K562 (cell line): Measurements from ENCODE around the gene IQCC. TPM values are rescaled to one million over a fixed set of nuclear protein-coding genes. Genes with fewer than 3 reads are reported as not detected.

Experiments used
- BMI1 ChIP-seq: fragments of 150-350 bp; IDR thresholded peaks from 2 replicates; pipeline ENCODE4 v1.6.1; 2014; ENCODE audit warnings: low read length
- CEBPG ChIP-seq, 3 experiments: fragments of 200-800 bp in 1 of 3; sonication (Bioruptor generic) in 1 of 3; sonication (generic) in 1 of 3; formaldehyde crosslinking in 1 of 3; IDR thresholded peaks in 2 of 3; conservative IDR thresholded peaks in 1 of 3; 2 replicates each; pipeline versions ENCODE4 v1.6.1 to v1.8.0; 2016 to 2022; ENCODE audit warnings: missing compliant biosample characterization in 2 of 3, missing genetic modification characterization in 2 of 3, mild to moderate bottlenecking in 1 of 3, missing genetic modification reagents in 1 of 3
- CTBP1 ChIP-seq: fragments of 450-650 bp; IDR thresholded peaks from 2 replicates; pipeline ENCODE4 v1.6.1; 2016; ENCODE audit warnings: borderline replicate concordance
- FOXP1 ChIP-seq: sonication (generic); formaldehyde crosslinking; IDR thresholded peaks from 2 replicates; pipeline ENCODE4 v1.8.0; 2022; ENCODE audit warnings: mild to moderate bottlenecking, missing genetic modification reagents
- MAFF ChIP-seq: IDR thresholded peaks from 2 replicates; pipeline ENCODE4 v1.6.1; 2012; ENCODE audit warnings: low read length, improper control_type of control experiment
- NR2F6 ChIP-seq: fragments of 450-650 bp; formaldehyde crosslinking; IDR thresholded peaks from 2 replicates; pipeline ENCODE4 v1.4.0; 2020; ENCODE audit warnings: mild to moderate bottlenecking
- POU5F1 ChIP-seq: fragments of 150-350 bp; IDR thresholded peaks from 2 replicates; pipeline ENCODE4 v1.6.1; 2014; ENCODE audit warnings: borderline replicate concordance, low read length, low read depth, mild to moderate bottlenecking; ENCODE audit not compliant: partially characterized antibody
- SMAD4 ChIP-seq: fragments of 250-450 bp; sonication (Bioruptor Pico); conservative IDR thresholded peaks from 2 replicates; pipeline ENCODE4 v1.8.0; 2021; ENCODE audit warnings: inconsistent platforms, mild to moderate bottlenecking, moderate library complexity
- TCF7 ChIP-seq: sonication (generic); IDR thresholded peaks from 2 replicates; pipeline ENCODE4 v1.6.1; 2016; ENCODE audit warnings: antibody characterized with exemption, borderline replicate concordance
- TRIM24 ChIP-seq, 2 experiments: fragments of 450-650 bp; IDR thresholded peaks; 2 replicates each; pipeline ENCODE4 v1.6.1; 2016
- U2AF2 ChIP-seq: fragments of 200-400 bp; formaldehyde crosslinking; optimal IDR thresholded peaks from 2 replicates; pipeline ENCODE3; 2017; ENCODE audit warnings: low read depth, mild to moderate bottlenecking, low read length
- VEZF1 ChIP-seq: fragments of 200-800 bp; sonication (Bioruptor generic); IDR thresholded peaks from 2 replicates; pipeline ENCODE4 v1.6.1; 2017; ENCODE audit warnings: missing genetic modification characterization, missing compliant biosample characterization
- ZC3H11A ChIP-seq: IDR thresholded peaks from 2 replicates; pipeline ENCODE4 v1.6.1; 2012; ENCODE audit warnings: low read depth, low read length, improper control_type of control experiment
- ZC3H8 ChIP-seq: fragments of 450-650 bp; IDR thresholded peaks from 2 replicates; pipeline ENCODE4 v1.6.1; 2017
- ZNF217 ChIP-seq: sonication (generic); formaldehyde crosslinking; IDR thresholded peaks from 2 replicates; pipeline ENCODE4 v1.8.0; 2022; ENCODE audit warnings: mild to moderate bottlenecking, missing genetic modification reagents
- ZNF232 ChIP-seq: sonication (generic); formaldehyde crosslinking; IDR thresholded peaks from 2 replicates; pipeline ENCODE4 v1.8.0; 2022; ENCODE audit warnings: mild to moderate bottlenecking, missing genetic modification reagents
- ZNF324 ChIP-seq: fragments of 250-450 bp; sonication (Bioruptor Pico); IDR thresholded peaks from 2 replicates; pipeline ENCODE4 v1.4.0; 2020; ENCODE audit warnings: mild to moderate bottlenecking
- ZNF444 ChIP-seq: fragments of 250-450 bp; sonication (Bioruptor Pico); IDR thresholded peaks from 2 replicates; pipeline ENCODE4 v1.4.0; 2020; ENCODE audit warnings: mild to moderate bottlenecking, moderate library complexity
- ZNF589 ChIP-seq: fragments of 200-800 bp; sonication (Bioruptor generic); IDR thresholded peaks from 2 replicates; pipeline ENCODE4 v1.6.1; 2016; ENCODE audit warnings: low read depth, missing genetic modification characterization, missing compliant biosample characterization
- polyA plus RNA-seq, 8 experiments: library from polyadenylated mRNA; depleted of rRNA in 4 of 8; stranded (reverse) in 5 of 8; unstranded in 3 of 8; fragments of >200 nt; fragmentation: Nextera tagmentation in 2 of 8; fragmentation: Illumina TruSeq in 1 of 8; extraction: Ambion mirVana in 2 of 8; extraction: Trizol in 1 of 8; gene quantifications; 2 replicates each; pipeline versions ENCODE4 v1.2.1 to v1.2.3, GENCODE V29; 2011 to 2014; ENCODE audit warnings: inconsistent platforms in 1 of 8, missing spikeins in 1 of 8
- total RNA-seq, 7 experiments: library from RNA; depleted of rRNA in 6 of 7; stranded (reverse); fragments of >200 nt in 6 of 7; fragmentation: Illumina TruSeq in 2 of 7; extraction: Trizol in 2 of 7; gene quantifications; 2 replicates each; pipeline versions ENCODE4 v1.2.1 to v1.2.3, GENCODE V29; 2011 to 2021; ENCODE audit warnings: low replicate concordance in 1 of 7
- TF ChIP-seq, protein P1 (sequence below): fragments of 250-450 bp; sonication (Bioruptor Pico); IDR thresholded peaks from 2 replicates; pipeline ENCODE4 v1.5.0; 2021; ENCODE audit warnings: mild to moderate bottlenecking, borderline replicate concordance
- TF ChIP-seq, protein P2 (sequence below): fragments of 250-450 bp; sonication (Bioruptor Pico); IDR thresholded peaks from 2 replicates; pipeline ENCODE4 v1.4.0; 2020; ENCODE audit warnings: mild to moderate bottlenecking
- TF ChIP-seq, protein P3 (sequence below): IDR thresholded peaks from 2 replicates; pipeline ENCODE4 v1.6.1; 2012; ENCODE audit warnings: low read depth, low read length, improper control_type of control experiment, borderline replicate concordance

The IQCC gene
- total and polyA plus RNA-seq, 9 of the 15 experiments (the other 6 are each of a cell fraction or from before 2014, with no cell fraction given), result 8.1 to 16.5 (median 10.7) TPM

DNA sequence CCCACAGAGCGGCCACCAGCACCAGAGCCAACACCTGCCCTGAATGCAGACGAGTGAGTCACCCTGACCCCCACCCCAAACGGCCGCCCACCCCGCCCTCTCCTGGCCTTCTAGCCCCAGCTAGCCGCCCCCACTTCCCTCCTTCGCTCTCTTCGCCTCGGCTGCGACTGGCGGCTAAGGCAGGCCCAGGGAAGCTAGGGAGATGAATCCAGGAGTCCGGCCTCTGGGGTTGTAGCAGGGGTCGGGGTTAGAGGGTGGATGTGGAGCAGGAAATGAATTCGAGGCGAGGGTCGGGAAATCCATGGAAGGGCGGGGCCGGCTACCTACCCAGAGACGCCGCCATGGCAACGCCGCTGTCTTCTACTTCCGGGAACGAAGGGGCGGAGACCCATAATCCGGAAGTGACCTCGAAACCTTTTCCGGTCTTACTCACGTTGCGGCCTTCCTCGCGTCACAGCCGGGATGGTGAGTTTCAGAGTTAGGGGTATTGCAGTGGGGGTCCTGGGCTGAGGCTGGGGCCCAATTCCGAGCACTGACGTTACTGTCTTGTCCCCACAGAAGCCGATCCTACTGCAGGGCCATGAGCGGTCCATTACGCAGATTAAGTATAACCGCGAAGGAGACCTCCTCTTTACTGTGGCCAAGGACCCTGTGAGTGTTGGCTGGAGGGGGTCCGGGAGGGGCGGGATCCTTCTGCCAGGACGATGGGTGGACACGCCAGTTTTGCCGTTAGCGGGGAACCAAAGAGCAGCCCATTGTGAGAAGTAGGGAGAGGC, 16.7 kb downstream of the IQCC start, which contains the start of the genes EIF3I and TMEM234 (continued):
- no peak for TF ChIP-seq CEBPG (CRISPR knock-in tag; IDR thresholded peaks at IDR 0.05)
- TF ChIP-seq CEBPG (tag; conservative IDR thresholded peaks at IDR 0.05 in 1 of 2, IDR thresholded peaks at IDR 0.05 in 1 of 2), result no peak
- TF ChIP-seq TRIM24 (IDR thresholded peaks at IDR 0.05), result no peak
- no peak for TF ChIP-seq MAFF
- TF ChIP-seq ZNF444 (CRISPR knock-in tag), result no peak
- TF ChIP-seq ZC3H11A, result no peak
- TF ChIP-seq ZC3H8, result no peak
- TF ChIP-seq, protein P1, sequence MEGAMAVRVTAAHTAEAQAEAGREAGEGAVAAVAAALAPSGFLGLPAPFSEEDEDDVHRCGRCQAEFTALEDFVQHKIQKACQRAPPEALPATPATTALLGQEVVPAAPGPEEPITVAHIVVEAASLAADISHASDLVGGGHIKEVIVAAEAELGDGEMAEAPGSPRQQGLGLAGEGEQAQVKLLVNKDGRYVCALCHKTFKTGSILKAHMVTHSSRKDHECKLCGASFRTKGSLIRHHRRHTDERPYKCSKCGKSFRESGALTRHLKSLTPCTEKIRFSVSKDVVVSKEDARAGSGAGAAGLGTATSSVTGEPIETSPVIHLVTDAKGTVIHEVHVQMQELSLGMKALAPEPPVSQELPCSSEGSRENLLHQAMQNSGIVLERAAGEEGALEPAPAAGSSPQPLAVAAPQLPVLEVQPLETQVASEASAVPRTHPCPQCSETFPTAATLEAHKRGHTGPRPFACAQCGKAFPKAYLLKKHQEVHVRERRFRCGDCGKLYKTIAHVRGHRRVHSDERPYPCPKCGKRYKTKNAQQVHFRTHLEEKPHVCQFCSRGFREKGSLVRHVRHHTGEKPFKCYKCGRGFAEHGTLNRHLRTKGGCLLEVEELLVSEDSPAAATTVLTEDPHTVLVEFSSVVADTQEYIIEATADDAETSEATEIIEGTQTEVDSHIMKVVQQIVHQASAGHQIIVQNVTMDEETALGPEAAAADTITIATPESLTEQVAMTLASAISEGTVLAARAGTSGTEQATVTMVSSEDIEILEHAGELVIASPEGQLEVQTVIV, result no peak
- 0 out of 2 replicates have a peak, but pooled peaks have one; percentile 30 for TF ChIP-seq TCF7
- no peak for TF ChIP-seq SMAD4
- no peak for TF ChIP-seq NR2F6 (CRISPR knock-in tag)
- no peak for TF ChIP-seq U2AF2
- peak; percentile 39; the same call in 1 of the 2 replicates for TF ChIP-seq CTBP1
- no peak for TF ChIP-seq ZNF232 (CRISPR knock-in tag)
- TF ChIP-seq VEZF1 (CRISPR knock-in tag), result peak; percentile 84
- no peak for TF ChIP-seq POU5F1
- no peak for TF ChIP-seq ZNF589 (CRISPR knock-in tag)
- TF ChIP-seq ZNF324 (CRISPR knock-in tag), result no peak
- 0 out of 2 replicates have a peak, but pooled peaks have one; percentile 12 for TF ChIP-seq FOXP1 (CRISPR knock-in tag)
- TF ChIP-seq ZNF217 (CRISPR knock-in tag), result no peak
- TF ChIP-seq, protein P2, sequence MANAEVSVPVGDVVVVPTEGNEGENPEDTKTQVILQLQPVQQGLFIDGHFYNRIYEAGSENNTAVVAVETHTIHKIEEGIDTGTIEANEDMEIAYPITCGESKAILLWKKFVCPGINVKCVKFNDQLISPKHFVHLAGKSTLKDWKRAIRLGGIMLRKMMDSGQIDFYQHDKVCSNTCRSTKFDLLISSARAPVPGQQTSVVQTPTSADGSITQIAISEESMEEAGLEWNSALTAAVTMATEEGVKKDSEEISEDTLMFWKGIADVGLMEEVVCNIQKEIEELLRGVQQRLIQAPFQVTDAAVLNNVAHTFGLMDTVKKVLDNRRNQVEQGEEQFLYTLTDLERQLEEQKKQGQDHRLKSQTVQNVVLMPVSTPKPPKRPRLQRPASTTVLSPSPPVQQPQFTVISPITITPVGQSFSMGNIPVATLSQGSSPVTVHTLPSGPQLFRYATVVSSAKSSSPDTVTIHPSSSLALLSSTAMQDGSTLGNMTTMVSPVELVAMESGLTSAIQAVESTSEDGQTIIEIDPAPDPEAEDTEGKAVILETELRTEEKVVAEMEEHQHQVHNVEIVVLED (CRISPR knock-in tag), result no peak
- TF ChIP-seq BMI1, result peak; percentile 96
- TF ChIP-seq, protein P3, sequence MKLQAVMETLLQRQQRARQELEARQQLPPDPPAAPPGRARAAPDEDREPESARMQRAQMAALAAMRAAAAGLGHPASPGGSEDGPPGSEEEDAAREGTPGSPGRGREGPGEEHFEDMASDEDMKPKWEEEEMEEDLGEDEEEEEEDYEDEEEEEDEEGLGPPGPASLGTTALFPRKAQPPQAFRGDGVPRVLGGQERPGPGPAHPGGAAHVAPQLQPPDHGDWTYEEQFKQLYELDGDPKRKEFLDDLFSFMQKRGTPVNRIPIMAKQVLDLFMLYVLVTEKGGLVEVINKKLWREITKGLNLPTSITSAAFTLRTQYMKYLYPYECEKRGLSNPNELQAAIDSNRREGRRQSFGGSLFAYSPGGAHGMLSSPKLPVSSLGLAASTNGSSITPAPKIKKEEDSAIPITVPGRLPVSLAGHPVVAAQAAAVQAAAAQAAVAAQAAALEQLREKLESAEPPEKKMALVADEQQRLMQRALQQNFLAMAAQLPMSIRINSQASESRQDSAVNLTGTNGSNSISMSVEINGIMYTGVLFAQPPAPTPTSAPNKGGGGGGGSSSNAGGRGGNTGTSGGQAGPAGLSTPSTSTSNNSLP, result no peak
